ENCODE data around the gene PARP11. TPM values are rescaled to one million over a fixed set of nuclear protein-coding genes. Genes with fewer than 3 reads are reported as not detected.

PARP11 gene
- total RNA-seq, 1 donor from 2014 or later = 16.7 TPM

- H3K36me3 Mint-ChIP-seq = peaks cover 15% of the 10 kb centered on the region
- peaks cover 1% of the 10 kb centered on the region for H3K4me1 Mint-ChIP-seq
- H3K27me3 Mint-ChIP-seq (ENCODE audit: low read depth) = no peaks in the 10 kb centered on the region
- H3K27ac Mint-ChIP-seq = no peak overlapping the region
- no peak overlapping the region for H3K4me3 Mint-ChIP-seq
- TF ChIP-seq CTCF (IDR thresholded peaks at IDR 0.05; ENCODE audit: unreplicated experiment) = no peak
- peaks cover 22% of the 10 kb centered on the region for H3K9me3 Mint-ChIP-seq
- DNase-seq (ENCODE audit: low spot score in 2 of 2, unreplicated experiment in 2 of 2) = no peak
Measured at GRCh38 chr12:3833670-3834310, 39.4 kb downstream of the PARP11 start.

DNA sequence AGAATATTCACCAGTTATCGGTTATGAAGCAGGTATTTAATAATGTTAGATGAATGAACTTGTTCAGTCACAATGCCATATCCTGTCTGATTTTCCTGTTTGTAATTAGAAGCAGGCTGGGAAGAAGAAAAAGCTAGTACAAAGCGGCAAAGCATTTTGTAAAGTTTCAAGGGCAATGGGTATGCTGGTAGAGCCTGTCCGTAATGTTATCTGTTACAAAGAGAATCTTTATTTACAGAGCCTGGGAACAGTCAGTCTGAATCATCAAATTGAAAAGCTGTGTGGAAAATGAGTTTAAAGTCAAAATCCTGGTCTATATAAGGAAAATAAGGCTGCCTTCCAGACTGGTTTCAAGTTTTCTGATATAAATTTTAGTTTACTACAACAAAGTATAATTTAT is 40.5 kb downstream of the PARP11 start:
- Mint-ChIP-seq H3K4me3 (no peak overlapping the region), H3K9me3 (peaks cover 16% of the 10 kb centered on the region), H3K4me1 (peaks cover 1% of the 10 kb centered on the region), H3K27ac (no peak overlapping the region), H3K27me3 (ENCODE audit: low read depth) (no peaks in the 10 kb centered on the region), H3K36me3 (peaks cover 7% of the 10 kb centered on the region)
- no peak for TF ChIP-seq CTCF (IDR thresholded peaks at IDR 0.05; ENCODE audit: unreplicated experiment)
- no peak for DNase-seq (ENCODE audit: low spot score in 2 of 2, unreplicated experiment in 2 of 2)

DNA sequence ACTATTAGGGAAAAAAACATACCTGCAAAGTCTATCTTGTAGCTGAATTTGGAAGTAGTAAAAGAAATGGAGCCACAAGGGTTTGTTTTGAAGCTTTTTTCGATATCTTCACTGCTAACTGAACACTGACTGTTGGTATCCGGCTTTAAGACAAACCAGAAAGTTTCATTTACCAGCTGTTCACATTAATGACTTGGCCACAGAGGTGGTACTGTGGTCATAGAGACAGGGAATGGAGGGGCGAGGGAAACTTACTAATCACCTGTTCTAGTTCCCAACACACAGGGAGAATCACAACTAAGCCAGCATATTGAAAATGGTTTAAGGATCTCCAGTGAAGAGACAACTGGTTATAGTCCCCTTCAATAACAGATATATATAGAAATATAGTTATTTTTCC is 44.3 kb downstream of the PARP11 start:
- H3K27ac Mint-ChIP-seq = no peak overlapping the region
- no peak for TF ChIP-seq CTCF (IDR thresholded peaks at IDR 0.05; ENCODE audit: unreplicated experiment)

DNA sequence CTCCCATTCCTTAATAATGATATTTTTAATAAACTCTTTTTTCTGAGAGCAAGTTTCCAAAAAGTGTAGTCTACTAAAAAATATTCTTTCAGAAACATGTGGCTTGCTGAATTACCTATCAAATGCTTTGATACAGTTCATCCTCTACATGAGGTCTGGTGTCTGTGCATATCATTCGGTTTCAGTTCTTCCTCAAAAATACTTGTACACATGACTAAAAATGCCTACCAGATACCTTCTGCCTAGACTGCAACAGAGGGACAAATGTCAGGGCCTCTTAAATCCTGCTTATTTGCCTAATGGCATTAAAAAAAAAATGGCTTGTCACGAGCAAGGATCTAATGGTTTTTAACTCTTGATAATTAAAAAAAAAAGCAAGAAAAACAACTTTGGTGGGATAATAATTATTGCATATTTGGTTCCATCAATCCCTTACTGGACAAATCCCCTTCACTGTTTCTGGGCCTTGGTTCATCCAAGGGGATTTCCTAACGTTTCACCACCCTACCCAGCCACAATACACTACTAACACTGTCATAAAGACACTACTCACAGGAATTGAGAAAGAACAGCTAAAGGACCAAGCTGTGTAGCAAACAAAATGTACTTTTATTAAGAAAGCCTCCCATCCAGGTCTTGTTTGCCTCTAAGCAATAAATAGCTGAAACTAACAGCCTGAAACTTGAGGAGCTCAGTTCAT is 45.7 kb downstream of the PARP11 start:
- peaks cover 1% of the 10 kb centered on the region for H3K4me1 Mint-ChIP-seq
- no peak overlapping the region for H3K27ac Mint-ChIP-seq
- TF ChIP-seq CTCF (IDR thresholded peaks at IDR 0.05; ENCODE audit: unreplicated experiment) = no peak
- DNase-seq (ENCODE audit: low spot score in 2 of 2, unreplicated experiment in 2 of 2) = no peak
- H3K4me3 Mint-ChIP-seq = no peak overlapping the region
- H3K27me3 Mint-ChIP-seq (ENCODE audit: low read depth) = no peaks in the 10 kb centered on the region
- H3K36me3 Mint-ChIP-seq = peaks cover 12% of the 10 kb centered on the region
- no peaks in the 10 kb centered on the region for H3K9me3 Mint-ChIP-seq

More for the DNA sequence above, 44.3 kb downstream of the PARP11 start:
- Mint-ChIP-seq H3K4me1 (peaks cover 1% of the 10 kb centered on the region), H3K9me3 (no peaks in the 10 kb centered on the region), H3K36me3 (peaks cover 10% of the 10 kb centered on the region), H3K27me3 (ENCODE audit: low read depth) (no peaks in the 10 kb centered on the region), H3K4me3 (no peak overlapping the region)
- DNase-seq (ENCODE audit: low spot score in 2 of 2, unreplicated experiment in 2 of 2) = no peak

DNA sequence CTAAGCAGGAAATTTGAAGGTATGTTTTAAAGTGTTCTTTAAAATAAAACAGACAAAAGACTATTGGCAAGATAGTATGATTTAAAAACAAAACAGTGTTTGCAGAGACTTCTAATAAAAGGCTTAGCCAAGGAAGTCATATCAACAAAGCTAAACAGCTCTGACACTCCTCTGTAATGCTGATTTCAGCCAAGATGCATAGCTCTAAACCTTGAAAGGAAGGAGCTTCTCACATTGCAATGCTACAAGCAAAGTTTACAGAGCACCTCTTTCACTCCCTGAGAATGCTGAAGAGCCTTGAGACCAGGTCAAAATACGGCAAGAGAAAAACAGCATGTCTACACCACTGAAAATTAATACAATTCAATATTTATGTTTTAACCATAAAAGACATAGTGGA is 51.8 kb downstream of the PARP11 start:
- no peak for TF ChIP-seq CTCF (IDR thresholded peaks at IDR 0.05; ENCODE audit: unreplicated experiment)
- H3K27ac Mint-ChIP-seq = no peak overlapping the region
- no peaks in the 10 kb centered on the region for H3K9me3 Mint-ChIP-seq
- peaks cover 11% of the 10 kb centered on the region for H3K36me3 Mint-ChIP-seq
- H3K27me3 Mint-ChIP-seq (ENCODE audit: low read depth) = no peaks in the 10 kb centered on the region
- H3K4me3 Mint-ChIP-seq = no peak overlapping the region
- no peaks in the 10 kb centered on the region for H3K4me1 Mint-ChIP-seq
- no peak for DNase-seq (ENCODE audit: low spot score in 2 of 2, unreplicated experiment in 2 of 2)
